Sigmoid colon (tissue), 7 donors: ENCODE results near the gene KCNJ11. TPM values are rescaled to one million over a fixed set of nuclear protein-coding genes. Genes with fewer than 3 reads are reported as not detected.

Experiments used
- DNase-seq: peaks from one replicate; pipeline ENCODE4 v3.0.0-alpha.2; 2019
- H3K27ac ChIP-seq, 4 donors: fragments of 200-600 bp; sonication (generic); one replicate each; pipeline ENCODE4 v1.5.1; 2016 to 2019; ENCODE audit warnings: mild to moderate bottlenecking in 1 of 4
- H3K27me3 ChIP-seq, 3 donors: fragments of 200-600 bp; sonication (generic); one replicate each; pipeline ENCODE4 v1.5.1; 2019; ENCODE audit warnings: mild to moderate bottlenecking in 1 of 3
- H3K36me3 ChIP-seq, 4 donors: fragments of 200-600 bp; sonication (generic); one replicate each; pipeline ENCODE4 v1.5.1; 2016 to 2019
- H3K4me1 ChIP-seq, 4 donors: fragments of 200-600 bp; sonication (generic); one replicate each; pipeline ENCODE4 v1.5.1; 2017 to 2019
- H3K4me3 ChIP-seq, 4 donors: fragments of 200-600 bp; sonication (generic); one replicate each; pipeline ENCODE4 v1.5.1; 2017 to 2019; ENCODE audit warnings: mild to moderate bottlenecking in 2 of 4, moderate library complexity in 1 of 4
- H3K9me3 ChIP-seq, 4 donors: fragments of 200-600 bp in 3 of 4; sonication (generic) in 3 of 4; one replicate each; pipeline versions ENCODE4 v1.5.1 to v1.6.1; 2013 to 2019
- EP300 ChIP-seq, 4 donors: sonication (generic); formaldehyde crosslinking; IDR thresholded peaks; one replicate each; pipeline ENCODE4 v1.6.1; 2017; ENCODE audit warnings: antibody characterized with exemption in 4 of 4
- POLR2A ChIP-seq, 2 donors: fragments of 450-650 bp; IDR thresholded peaks; one replicate each; pipeline ENCODE4 v1.6.1; 2016; ENCODE audit warnings: antibody characterized with exemption in 2 of 2, mild to moderate bottlenecking in 2 of 2, moderate library complexity in 2 of 2
- POLR2AphosphoS5 ChIP-seq, 4 donors: sonication (generic); formaldehyde crosslinking; IDR thresholded peaks; one replicate each; pipeline ENCODE4 v1.6.1; 2017; ENCODE audit warnings: antibody characterized with exemption in 4 of 4
- WGBS, 2 donors: extraction: QIAGEN DNeasy Blood & Tissue Kit; methylation state at CpG; one replicate each; pipeline ENCODE4 v1.1.7; 2013; 5-methylcytosine and 5-hydroxymethylcytosine counted together
- intact Hi-C: fragments of 100-400 bp; cut with DNase I; formaldehyde crosslinking; loops from one replicate; pipeline ENCODE4 v1.15.1; 2023
- polyA plus RNA-seq, 3 donors: library from polyadenylated mRNA; stranded (reverse); fragments of 200-250 nt; gene quantifications; one replicate each; pipeline ENCODE4 v1.2.3, GENCODE V29; 2013
- total RNA-seq, 4 donors: library from RNA; depleted of rRNA; stranded (reverse); fragments of >200 nt; gene quantifications; one replicate each; pipeline ENCODE4 v1.1.0, GENCODE V29; 2016
- TF ChIP-seq, protein P1 (sequence below), 4 experiments: fragments of 450-650 bp in 3 of 4; fragments of 200-600 bp in 1 of 4; IDR thresholded peaks; one replicate each; pipeline ENCODE4 v1.5.1; 2016 to 2019; ENCODE audit warnings: antibody characterized with exemption in 4 of 4, mild to moderate bottlenecking in 3 of 4, moderate library complexity in 2 of 4
- donor health status: healthy with polysubstance abuse.
- donor health status: Bipolar disorder and iron deficiency.
- donor health status: healthy.

KCNJ11 gene
- total and polyA plus RNA-seq, 7 donors = 0.16 to 1.6 (median 0.60) TPM

DNA sequence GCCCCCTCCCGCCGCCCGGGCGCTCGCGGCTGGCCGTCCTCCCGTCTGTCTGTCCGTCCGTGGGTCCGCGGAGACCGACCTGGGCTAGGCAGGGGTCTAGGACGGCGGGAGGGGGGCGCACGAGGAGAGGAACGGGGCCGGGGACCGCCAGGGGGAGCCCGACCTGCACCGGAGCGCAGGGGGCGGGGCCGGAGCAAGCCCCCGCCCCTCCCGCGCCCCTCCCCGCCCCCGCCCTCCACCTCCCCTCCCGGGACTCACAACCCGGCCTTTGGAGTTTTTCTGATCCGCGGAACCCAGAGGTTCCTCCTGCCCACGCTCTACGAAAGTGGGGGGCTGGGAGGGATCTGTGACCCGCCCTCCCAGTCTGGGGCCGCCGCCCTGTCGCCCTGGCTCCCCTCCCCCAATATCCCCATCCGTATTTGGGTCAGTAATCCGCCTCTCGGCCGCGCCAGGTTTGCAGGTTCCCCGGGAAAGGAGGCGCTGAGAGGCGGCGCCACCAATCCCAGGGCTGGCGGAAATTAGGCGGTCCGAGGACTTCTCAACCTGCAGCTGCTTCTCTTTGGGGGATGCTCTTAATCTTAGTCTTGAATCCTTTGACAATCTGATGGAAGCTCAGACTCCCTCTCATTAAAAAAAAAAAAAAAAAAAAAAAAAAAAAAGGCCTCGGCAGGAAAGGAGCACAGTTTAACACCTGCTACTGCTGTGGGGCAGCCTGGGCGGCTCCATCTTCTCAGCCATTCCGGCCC, 925 bp upstream of the KCNJ11 start:
- Histone ChIP-seq H3K27me3 (no peaks in the 10 kb centered on the region), H3K27ac (peak overlapping the region in 1 of 4 donors; percentile 40), H3K9me3 (no peaks in the 10 kb centered on the region), H3K4me3 (peak overlapping the region; percentile 36 to 58 (median 51)), H3K36me3 (no peaks in the 10 kb centered on the region), H3K4me1 (peaks cover 0 to 18% (median 8%) of the 10 kb centered on the region in 4 donors)
- TF ChIP-seq POLR2A (IDR thresholded peaks at IDR 0.05) (no peak), POLR2AphosphoS5 (IDR thresholded peaks at IDR 0.05) (no peak), EP300 (IDR thresholded peaks at IDR 0.05) (no peak)
- TF ChIP-seq, protein P1, sequence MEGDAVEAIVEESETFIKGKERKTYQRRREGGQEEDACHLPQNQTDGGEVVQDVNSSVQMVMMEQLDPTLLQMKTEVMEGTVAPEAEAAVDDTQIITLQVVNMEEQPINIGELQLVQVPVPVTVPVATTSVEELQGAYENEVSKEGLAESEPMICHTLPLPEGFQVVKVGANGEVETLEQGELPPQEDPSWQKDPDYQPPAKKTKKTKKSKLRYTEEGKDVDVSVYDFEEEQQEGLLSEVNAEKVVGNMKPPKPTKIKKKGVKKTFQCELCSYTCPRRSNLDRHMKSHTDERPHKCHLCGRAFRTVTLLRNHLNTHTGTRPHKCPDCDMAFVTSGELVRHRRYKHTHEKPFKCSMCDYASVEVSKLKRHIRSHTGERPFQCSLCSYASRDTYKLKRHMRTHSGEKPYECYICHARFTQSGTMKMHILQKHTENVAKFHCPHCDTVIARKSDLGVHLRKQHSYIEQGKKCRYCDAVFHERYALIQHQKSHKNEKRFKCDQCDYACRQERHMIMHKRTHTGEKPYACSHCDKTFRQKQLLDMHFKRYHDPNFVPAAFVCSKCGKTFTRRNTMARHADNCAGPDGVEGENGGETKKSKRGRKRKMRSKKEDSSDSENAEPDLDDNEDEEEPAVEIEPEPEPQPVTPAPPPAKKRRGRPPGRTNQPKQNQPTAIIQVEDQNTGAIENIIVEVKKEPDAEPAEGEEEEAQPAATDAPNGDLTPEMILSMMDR (IDR thresholded peaks at IDR 0.05) = peak in 1 of 4 experiments; percentile 73
- peak; percentile 80 for DNase-seq
- intact Hi-C loops = no loop called here
- 1 to 3% methylated on average over 52 to 55 of the region's 55 CpGs for WGBS, 2 donors

DNA sequence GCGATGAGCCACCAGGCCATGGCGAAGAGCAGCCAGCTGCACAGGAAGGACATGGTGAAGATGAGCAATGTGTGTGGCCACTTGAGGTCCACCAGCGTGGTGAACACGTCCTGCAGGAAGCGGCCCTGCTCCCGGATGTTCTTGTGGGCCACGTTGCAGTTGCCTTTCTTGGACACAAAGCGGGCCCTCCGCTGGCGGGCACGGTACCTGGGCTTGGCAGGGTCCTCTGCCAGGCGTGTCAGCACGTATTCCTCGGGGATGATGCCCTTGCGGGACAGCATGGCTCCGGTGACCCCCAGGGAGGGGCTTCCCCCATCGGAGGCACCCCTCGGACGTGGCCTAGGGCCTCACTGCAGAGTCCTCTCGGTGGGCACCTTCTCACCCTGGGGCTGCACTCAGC, 648 bp downstream of the KCNJ11 start:
- Histone ChIP-seq H3K9me3 (no peaks in the 10 kb centered on the region), H3K36me3 (no peaks in the 10 kb centered on the region), H3K4me3 (no peak overlapping the region), H3K4me1 (peaks cover 0 to 18% (median 8%) of the 10 kb centered on the region in 4 donors), H3K27me3 (no peaks in the 10 kb centered on the region), H3K27ac (no peak overlapping the region)
- 93 to 94% methylated on average over 20 of the region's 20 CpGs for WGBS, 2 donors
- TF ChIP-seq, protein P1 (IDR thresholded peaks at IDR 0.05) = no peak
- TF ChIP-seq EP300 (IDR thresholded peaks at IDR 0.05) (no peak), POLR2A (IDR thresholded peaks at IDR 0.05) (no peak), POLR2AphosphoS5 (IDR thresholded peaks at IDR 0.05) (no peak)
- DNase-seq = no peak
- intact Hi-C loops = no loop called here

DNA sequence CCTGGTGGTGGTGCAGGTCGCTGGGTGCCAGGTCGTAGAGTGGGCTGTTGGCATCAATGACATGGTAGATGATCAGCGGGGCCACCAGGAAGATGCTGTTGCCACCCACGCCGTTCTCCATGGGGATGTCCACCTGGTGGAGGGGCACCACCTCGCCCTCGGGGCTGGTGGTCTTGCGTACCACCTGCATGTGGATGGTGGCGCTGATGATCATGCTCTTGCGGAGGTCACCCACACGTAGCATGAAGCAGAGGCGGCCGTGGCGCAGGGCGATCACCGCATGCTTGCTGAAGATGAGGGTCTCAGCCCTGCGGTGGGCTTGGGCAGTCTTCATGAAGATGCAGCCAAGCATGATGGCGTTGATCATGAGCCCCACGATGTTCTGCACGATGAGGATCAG, 1.2 kb downstream of the KCNJ11 start:
- intact Hi-C loops = no loop called here
- peaks cover 0 to 18% (median 8%) of the 10 kb centered on the region in 4 donors for H3K4me1 ChIP-seq
- TF ChIP-seq, protein P1 (IDR thresholded peaks at IDR 0.05) = no peak
- TF ChIP-seq EP300 (IDR thresholded peaks at IDR 0.05) = no peak
- TF ChIP-seq POLR2AphosphoS5 (IDR thresholded peaks at IDR 0.05) = no peak
- TF ChIP-seq POLR2A (IDR thresholded peaks at IDR 0.05) = no peak
- no peaks in the 10 kb centered on the region for H3K9me3 ChIP-seq
- H3K27me3 ChIP-seq = no peaks in the 10 kb centered on the region
- DNase-seq = no peak
- 97% methylated on average over 20 of the region's 20 CpGs for WGBS, 2 donors
- H3K4me3 ChIP-seq = no peak overlapping the region
- no peaks in the 10 kb centered on the region for H3K36me3 ChIP-seq
- H3K27ac ChIP-seq = no peak overlapping the region

DNA sequence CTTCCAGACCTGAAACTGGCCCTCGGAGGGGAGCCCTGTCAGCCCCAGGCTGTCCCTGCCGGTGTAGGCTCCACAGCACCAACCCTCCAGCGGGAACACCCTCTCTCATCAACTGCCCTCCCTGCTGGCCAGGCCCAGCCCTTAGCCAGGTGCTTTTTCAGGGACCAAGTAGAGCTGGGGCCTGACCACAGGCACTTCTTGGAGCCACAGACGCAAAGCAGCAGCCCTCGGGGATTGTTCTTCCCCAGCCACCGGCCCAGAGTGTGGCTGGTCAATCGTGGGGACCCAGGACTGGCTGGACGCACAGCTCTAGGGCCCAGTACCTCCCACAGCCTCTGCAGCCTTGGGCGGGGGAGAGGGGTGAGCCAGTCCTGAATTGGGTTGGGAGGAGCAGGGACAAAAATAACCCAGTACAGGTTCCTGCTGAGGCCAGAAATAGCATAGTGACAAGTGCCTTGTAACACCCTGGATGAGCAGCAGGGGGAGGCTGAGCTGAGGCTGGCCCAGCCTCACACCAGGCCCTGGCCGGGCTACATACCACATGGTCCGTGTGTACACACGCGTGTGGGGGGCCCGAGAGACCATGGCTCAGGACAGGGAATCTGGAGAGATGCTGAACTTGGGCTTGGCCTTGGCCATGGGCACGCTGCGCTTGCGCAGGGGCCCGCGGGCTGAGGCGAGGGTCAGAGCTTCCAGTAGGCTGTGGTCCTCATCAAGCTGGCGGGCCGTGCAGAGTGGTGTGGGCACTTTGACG, 2.0 kb downstream of the KCNJ11 start:
- no peaks in the 10 kb centered on the region for H3K27me3 ChIP-seq
- no peak overlapping the region for H3K4me3 ChIP-seq
- no peaks in the 10 kb centered on the region for H3K36me3 ChIP-seq
- WGBS, 2 donors = 71 to 74% methylated on average over 23 of the region's 23 CpGs
- no peaks in the 10 kb centered on the region for H3K9me3 ChIP-seq
- no peak for DNase-seq
- peaks cover 0 to 18% (median 8%) of the 10 kb centered on the region in 4 donors for H3K4me1 ChIP-seq
- peak overlapping the region in 2 of 4 donors; percentile 32 to 70 for H3K27ac ChIP-seq
- TF ChIP-seq POLR2A (IDR thresholded peaks at IDR 0.05) (no peak), EP300 (IDR thresholded peaks at IDR 0.05) (no peak), POLR2AphosphoS5 (IDR thresholded peaks at IDR 0.05) (no peak)
- TF ChIP-seq, protein P1 (IDR thresholded peaks at IDR 0.05) = peak in 2 of 4 experiments; percentile 30 to 49
- intact Hi-C loops = no loop called here
